HG02678 (cell line): ENCODE results near the gene PDE1C.
"Not testable (repeated sequence)": the region's sequence is repeated elsewhere in the genome, so short reads cannot be mapped to it uniquely, and the experiment has no call there.

Experiments used
- ATAC-seq: cut with Tn5 transposase; IDR thresholded peaks from one replicate; pipeline ENCODE4 v1.9.1; 2021; ENCODE audit warnings: mild to moderate bottlenecking, moderate library complexity; ENCODE audit not compliant: unreplicated experiment

PDE1C gene

GRCh38 chr7:31856337-31856736, 213.9 kb downstream of the PDE1C start:
- ATAC-seq: no peak

GRCh38 chr7:31855530-31855929, 214.7 kb downstream of the PDE1C start:
- no peak for ATAC-seq

- ATAC-seq: no peak
These were observed 216.8 kb downstream of the PDE1C start for GRCh38 chr7:31853380-31853779.

GRCh38 chr7:31852462-31852861, 217.7 kb downstream of the PDE1C start:
- ATAC-seq: no peak

- ATAC-seq: no peak
These were observed 219.1 kb downstream of the PDE1C start for GRCh38 chr7:31851119-31851518.

- no peak for ATAC-seq
These were observed 219.6 kb downstream of the PDE1C start for GRCh38 chr7:31850601-31851000.

GRCh38 chr7:31850066-31850465, 220.1 kb downstream of the PDE1C start:
- no peak for ATAC-seq

- ATAC-seq: no peak
These were observed 234.7 kb downstream of the PDE1C start for GRCh38 chr7:31835471-31835870.

- ATAC-seq: not testable (repeated sequence)
These were observed 236.6 kb downstream of the PDE1C start for GRCh38 chr7:31833625-31834024.

- ATAC-seq: no peak
These were observed 241.7 kb downstream of the PDE1C start for GRCh38 chr7:31828520-31828919.

- ATAC-seq: no peak
These were observed 244.6 kb downstream of the PDE1C start for GRCh38 chr7:31825576-31825975.

- ATAC-seq: no peak
These were observed 251.2 kb downstream of the PDE1C start for GRCh38 chr7:31819031-31819430.

- no peak for ATAC-seq
These were observed 253.4 kb downstream of the PDE1C start for GRCh38 chr7:31816810-31817209.

GRCh38 chr7:31815796-31816195, 254.4 kb downstream of the PDE1C start:
- no peak for ATAC-seq

- no peak for ATAC-seq
These were observed 256.0 kb downstream of the PDE1C start for GRCh38 chr7:31814187-31814586.

GRCh38 chr7:31811650-31812461, 258.4 kb downstream of the PDE1C start:
- ATAC-seq: peak; percentile 83

- ATAC-seq: peak; percentile 93
These were observed 264.9 kb downstream of the PDE1C start for GRCh38 chr7:31805209-31805818.

- ATAC-seq: no peak
These were observed 273.8 kb downstream of the PDE1C start for GRCh38 chr7:31796375-31796774.

GRCh38 chr7:31794851-31795344, 275.3 kb downstream of the PDE1C start:
- no peak for ATAC-seq

GRCh38 chr7:31791881-31792280, 278.3 kb downstream of the PDE1C start:
- ATAC-seq: no peak

GRCh38 chr7:31788883-31789680, 281.1 kb downstream of the PDE1C start:
- ATAC-seq: no peak
